Measurements from ENCODE around the gene FOXE1. TPM values are rescaled to one million over a fixed set of nuclear protein-coding genes. Genes with fewer than 3 reads are reported as not detected.

FOXE1 gene
- total RNA-seq, 1 experiment from 2014 or later = not detected

DNA sequence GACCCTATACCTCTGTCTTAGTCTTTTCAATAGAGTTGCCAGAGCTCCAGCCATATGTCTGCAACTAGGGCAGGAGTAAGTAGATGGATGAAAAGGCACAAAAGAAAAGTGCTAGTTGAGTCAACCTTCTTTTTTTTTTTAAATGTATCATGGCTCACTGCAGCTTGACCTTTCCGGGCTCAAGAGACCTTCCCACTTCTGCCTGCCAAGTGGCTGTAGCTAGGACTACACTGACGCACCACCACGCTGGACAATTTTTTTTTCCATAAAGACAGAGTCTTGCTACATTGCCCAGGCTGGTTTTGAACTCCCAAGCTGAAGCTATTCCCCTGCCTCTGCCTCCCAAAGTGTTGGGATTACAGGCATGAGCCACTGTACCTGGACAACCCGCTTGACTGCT, 27.3 kb downstream of the FOXE1 start:
- H2BK15ac ChIP-seq (ENCODE audit: low read depth, low read length) = no peak overlapping the region
- H2AK5ac ChIP-seq (ENCODE audit: insufficient read length, low read length) = no peak overlapping the region
- no peak overlapping the region for H2BK120ac ChIP-seq (ENCODE audit: low read depth, low read length, poor library complexity, severe bottlenecking)
- H3K79me1 ChIP-seq (ENCODE audit: insufficient read depth, low read depth, low read length, poor library complexity, severe bottlenecking) = no peaks in the 10 kb centered on the region
- Mint-ChIP-seq H3K4me1 (peaks cover 2 to 3% of the 10 kb centered on the region in 2 experiments; a peak in 3 of 4 replicates), H3K36me3 (ENCODE audit: insufficient read depth in 1 of 3, low read depth in 3 of 3) (no peaks in the 10 kb centered on the region), H3K4me3 (no peak overlapping the region), H3K27ac (peak overlapping the region in 1 of 3 experiments; percentile 20; a peak in 1 of 7 replicates), H3K27me3 (ENCODE audit: low read depth) (peaks cover 58% of the 10 kb centered on the region), H3K9me3 (no peaks in the 10 kb centered on the region; a peak in 1 of 5 replicates)
- H3K23ac ChIP-seq (ENCODE audit: insufficient read length, low read depth, low read length) = no peak overlapping the region
- H2BK5ac ChIP-seq (ENCODE audit: insufficient read length, low read length) = no peak overlapping the region
- no peak overlapping the region for H2AFZ ChIP-seq (ENCODE audit: low read length)
- no peak overlapping the region for H3K18ac ChIP-seq (ENCODE audit: insufficient read length, low read depth, low read length)
- no peak overlapping the region for H4K91ac ChIP-seq (ENCODE audit: insufficient read length, low read depth, low read length)
- H3K27ac ChIP-seq (ENCODE audit: insufficient read length, low read depth, low read length) = no peak overlapping the region
- H3K4ac ChIP-seq (ENCODE audit: low read depth, low read length) = no peak overlapping the region
- WGBS (ENCODE audit: extremely low coverage, insufficient read length, low lambda C conversion rate) = no CpG with 5 or more reads among the region's 4 CpGs
- TF ChIP-seq, protein P1, sequence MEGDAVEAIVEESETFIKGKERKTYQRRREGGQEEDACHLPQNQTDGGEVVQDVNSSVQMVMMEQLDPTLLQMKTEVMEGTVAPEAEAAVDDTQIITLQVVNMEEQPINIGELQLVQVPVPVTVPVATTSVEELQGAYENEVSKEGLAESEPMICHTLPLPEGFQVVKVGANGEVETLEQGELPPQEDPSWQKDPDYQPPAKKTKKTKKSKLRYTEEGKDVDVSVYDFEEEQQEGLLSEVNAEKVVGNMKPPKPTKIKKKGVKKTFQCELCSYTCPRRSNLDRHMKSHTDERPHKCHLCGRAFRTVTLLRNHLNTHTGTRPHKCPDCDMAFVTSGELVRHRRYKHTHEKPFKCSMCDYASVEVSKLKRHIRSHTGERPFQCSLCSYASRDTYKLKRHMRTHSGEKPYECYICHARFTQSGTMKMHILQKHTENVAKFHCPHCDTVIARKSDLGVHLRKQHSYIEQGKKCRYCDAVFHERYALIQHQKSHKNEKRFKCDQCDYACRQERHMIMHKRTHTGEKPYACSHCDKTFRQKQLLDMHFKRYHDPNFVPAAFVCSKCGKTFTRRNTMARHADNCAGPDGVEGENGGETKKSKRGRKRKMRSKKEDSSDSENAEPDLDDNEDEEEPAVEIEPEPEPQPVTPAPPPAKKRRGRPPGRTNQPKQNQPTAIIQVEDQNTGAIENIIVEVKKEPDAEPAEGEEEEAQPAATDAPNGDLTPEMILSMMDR (conservative IDR thresholded peaks at IDR 0.05) = no peak
- no peaks in the 10 kb centered on the region for H4K20me1 ChIP-seq (ENCODE audit: control insufficient read depth, insufficient read depth, insufficient read length)
- no peak overlapping the region for H3K9ac ChIP-seq (ENCODE audit: extremely low read depth, insufficient read length, low read length)
- no peaks in the 10 kb centered on the region for H3K9me3 ChIP-seq (ENCODE audit: control insufficient read depth, low read depth, low read length)
- no peak overlapping the region for H3K56ac ChIP-seq (ENCODE audit: insufficient read length, low read depth, low read length)
- no peak overlapping the region for H3T11ph ChIP-seq (ENCODE audit: low read length)
- H4K8ac ChIP-seq (replicated peaks; ENCODE audit: insufficient read length, low read depth, low read length) = no peak overlapping the region
- no peak for DNase-seq
- no peak overlapping the region for H3K14ac ChIP-seq (ENCODE audit: insufficient read depth, low read length)
- no peak overlapping the region for H2BK12ac ChIP-seq (ENCODE audit: insufficient read length, low read depth, low read length)
- H3K27me3 ChIP-seq (ENCODE audit: insufficient read depth, low read length) = no peaks in the 10 kb centered on the region
- H3K4me1 ChIP-seq (ENCODE audit: insufficient read depth, low read length) = no peaks in the 10 kb centered on the region
- H3K4me2 ChIP-seq (ENCODE audit: insufficient read depth, insufficient read length, low read length) = no peak overlapping the region
- no peaks in the 10 kb centered on the region for H3K23me2 ChIP-seq (ENCODE audit: insufficient read length, low read depth, low read length, poor library complexity, severe bottlenecking)
- H4K5ac ChIP-seq (ENCODE audit: insufficient read length, low read depth, low read length) = no peak overlapping the region
- H2BK20ac ChIP-seq (ENCODE audit: low read depth, low read length, poor library complexity, severe bottlenecking) = no peak overlapping the region
- H3K79me2 ChIP-seq (ENCODE audit: insufficient read depth, low read length) = no peaks in the 10 kb centered on the region
